Measurements from ENCODE around the gene DBP.

DBP gene

GRCh38 chr19:48609571-48610108 lies 27.5 kb downstream of the DBP start:
- DNase-seq (ENCODE audit: low read depth): no peak

- DNase-seq (ENCODE audit: low read depth): no peak
Measured at GRCh38 chr19:48608798-48609263, 28.3 kb downstream of the DBP start.

DNA sequence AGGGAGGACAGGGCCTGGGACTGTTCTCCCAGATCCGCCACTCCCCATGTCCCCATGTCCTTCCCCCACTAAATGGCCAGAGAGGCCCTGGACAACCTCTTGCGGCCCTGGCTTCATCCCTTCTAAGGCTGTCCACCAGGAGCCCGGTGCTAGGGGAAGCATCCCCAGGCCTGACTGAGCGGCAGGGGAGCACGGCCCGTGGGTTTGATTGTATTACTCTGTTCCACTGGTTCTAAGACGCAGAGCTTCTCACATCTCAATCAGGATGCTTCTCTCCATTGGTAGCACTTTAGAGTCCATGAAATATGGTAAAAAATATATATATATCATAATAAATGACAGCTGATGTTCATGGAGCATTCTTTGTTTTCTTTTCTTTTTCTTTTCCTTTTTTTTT lies 29.8 kb downstream of the DBP start:
- DNase-seq (ENCODE audit: low read depth): no peak

- no peak for DNase-seq (ENCODE audit: low read depth)
Measured at GRCh38 chr19:48606463-48607358, 30.5 kb downstream of the DBP start, which contains the start of gene SPACA4. Gene SPACA4 (plus strand): TSS chr19:48606742. CDS start chr19:48606979, 237 bp downstream.

DNA sequence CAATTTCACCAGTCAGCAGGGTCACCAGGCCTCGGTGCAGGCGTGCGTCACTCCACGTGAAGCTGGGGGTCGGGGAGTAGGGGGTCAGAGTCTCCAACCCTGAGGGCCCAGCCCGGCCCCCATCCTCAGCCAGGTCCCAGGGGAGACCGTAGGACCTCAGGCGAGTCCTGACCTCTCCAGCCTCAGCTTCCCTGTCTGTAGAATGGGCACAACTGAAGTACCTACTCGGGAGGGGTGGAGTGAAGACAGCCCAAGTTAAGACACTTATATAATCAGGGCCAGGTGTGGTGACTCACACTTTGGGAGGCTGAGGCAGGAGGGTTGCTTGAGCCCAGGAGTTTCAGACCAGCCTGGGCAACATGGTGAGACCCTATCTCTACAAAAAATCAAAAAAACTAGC lies 33.3 kb downstream of the DBP start:
- no peak for DNase-seq (ENCODE audit: low read depth)

GRCh38 chr19:48603449-48603848 lies 33.7 kb downstream of the DBP start:
- no peak for DNase-seq (ENCODE audit: low read depth)

DNA sequence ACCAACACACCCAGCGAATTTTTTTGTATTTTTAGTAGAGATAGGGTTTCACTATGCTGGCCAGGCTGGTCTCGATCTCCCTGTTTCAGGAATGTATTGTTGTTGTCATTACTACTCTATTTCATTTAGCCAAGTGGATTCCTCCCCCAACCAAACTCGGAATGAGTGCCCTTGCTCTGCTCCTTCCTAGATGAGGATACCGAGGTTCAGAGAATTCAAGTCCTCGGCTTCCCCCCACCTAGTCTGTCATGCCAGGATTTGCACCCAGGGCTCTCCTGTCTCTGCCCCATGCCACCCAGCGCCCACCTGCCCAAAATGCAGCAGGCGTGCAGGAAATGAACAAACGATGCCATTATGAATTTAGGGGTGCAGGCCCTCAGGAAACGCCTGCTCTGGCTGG lies 34.2 kb downstream of the DBP start:
- DNase-seq (ENCODE audit: low read depth): no peak

GRCh38 chr19:48600679-48601417 lies 36.3 kb downstream of the DBP start:
- DNase-seq (ENCODE audit: low read depth): no peak

DNA sequence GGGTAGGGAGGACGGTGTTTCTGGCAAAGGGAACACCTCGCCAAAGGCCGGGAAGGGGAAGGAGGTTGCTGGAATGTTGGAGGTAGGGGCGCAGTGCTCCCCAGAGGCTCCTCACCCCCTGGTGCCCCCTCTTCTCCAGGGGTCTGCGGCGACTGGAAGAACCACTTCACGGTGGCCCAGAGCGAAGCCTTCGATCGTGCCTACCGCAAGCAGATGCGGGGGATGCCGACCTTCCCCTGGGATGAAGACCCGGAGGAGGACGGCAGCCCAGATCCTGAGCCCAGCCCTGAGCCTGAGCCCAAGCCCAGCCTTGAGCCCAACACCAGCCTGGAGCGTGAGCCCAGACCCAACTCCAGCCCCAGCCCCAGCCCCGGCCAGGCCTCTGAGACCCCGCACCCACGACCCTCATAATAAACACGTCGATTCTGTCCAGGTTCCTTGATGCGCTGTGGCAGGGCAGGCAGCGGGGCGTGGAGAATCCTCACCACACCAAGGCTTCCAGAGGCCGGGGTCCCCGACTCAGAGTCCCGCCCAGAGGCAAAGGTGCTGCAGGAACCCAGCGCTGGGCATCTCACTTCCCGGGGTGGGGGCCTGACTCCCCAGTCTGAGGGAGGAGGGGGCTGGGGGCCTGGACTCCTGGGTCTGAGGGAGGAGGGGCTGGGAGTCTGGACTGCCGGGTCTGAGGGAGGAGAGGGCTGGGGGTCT lies 38.0 kb downstream of the DBP start:
- DNase-seq (ENCODE audit: low read depth): no peak

GRCh38 chr19:48596679-48597465 lies 40.3 kb downstream of the DBP start:
- DNase-seq (ENCODE audit: low read depth): no peak

DNA sequence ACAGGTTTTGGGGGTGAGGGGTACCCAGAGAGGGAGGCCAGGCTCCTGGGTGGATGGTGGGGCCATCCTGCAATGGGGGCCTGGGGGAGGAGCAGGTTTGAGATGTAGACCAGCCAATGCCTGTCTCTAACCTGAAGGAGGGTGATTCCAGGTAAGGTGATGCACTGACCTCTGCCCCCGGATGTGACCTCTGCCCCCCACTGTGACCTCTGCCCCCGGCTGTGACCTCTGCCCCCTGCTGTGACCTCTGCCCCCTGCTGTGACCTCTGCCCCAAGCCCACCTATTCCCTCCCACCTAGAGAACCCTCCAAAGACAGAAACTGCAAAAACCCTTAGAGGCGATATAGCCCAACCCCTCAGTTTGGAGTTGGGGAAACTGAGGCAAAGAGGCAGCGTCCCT lies 40.9 kb downstream of the DBP start:
- DNase-seq (ENCODE audit: low read depth): no peak

- no peak for DNase-seq (ENCODE audit: low read depth)
Measured at GRCh38 chr19:48595833-48596232, 41.3 kb downstream of the DBP start.

DNA sequence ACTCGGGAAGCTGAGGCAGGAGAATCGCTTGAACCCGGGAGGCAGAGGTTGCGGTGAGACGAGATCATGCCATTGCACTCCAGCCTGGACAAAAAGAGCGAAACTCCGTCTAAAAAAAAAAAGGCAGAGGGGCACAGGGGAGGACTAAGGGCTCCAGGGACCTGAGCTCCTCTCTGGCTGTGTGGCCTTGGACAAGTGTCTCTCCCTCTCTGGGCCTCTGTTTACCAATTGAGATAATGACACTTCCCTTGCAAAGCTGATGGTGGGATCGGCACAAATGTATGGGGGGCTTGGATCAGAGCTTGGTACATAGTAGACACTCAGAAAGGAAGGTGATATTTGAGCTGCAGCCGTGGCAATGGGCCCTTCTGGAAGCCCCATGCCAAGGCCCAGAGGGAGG lies 42.0 kb downstream of the DBP start:
- no peak for DNase-seq (ENCODE audit: low read depth)

DNA sequence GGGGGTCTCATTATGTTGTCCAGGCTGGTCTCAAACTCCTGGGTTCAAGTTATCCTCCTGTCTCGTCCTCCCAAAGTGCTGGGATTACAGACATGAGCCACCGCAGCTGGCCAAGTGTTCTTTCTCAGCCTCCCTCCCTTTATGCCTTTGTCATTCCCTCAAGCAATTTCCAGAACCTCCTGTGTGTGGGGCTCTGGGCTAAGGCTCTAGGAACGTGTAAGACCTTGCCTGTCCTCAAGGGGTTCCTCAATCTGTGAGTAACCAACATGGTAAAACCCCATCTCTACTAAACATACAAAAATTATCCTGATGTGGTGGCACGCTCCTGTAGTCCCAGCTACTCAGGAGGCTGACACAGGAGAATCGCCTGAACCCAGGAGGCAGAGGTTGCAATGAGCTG lies 46.2 kb downstream of the DBP start:
- no peak for DNase-seq (ENCODE audit: low read depth)

- peak; percentile 77 for DNase-seq (ENCODE audit: low read depth)
Measured at GRCh38 chr19:48588670-48589401, 48.3 kb downstream of the DBP start.

DNA sequence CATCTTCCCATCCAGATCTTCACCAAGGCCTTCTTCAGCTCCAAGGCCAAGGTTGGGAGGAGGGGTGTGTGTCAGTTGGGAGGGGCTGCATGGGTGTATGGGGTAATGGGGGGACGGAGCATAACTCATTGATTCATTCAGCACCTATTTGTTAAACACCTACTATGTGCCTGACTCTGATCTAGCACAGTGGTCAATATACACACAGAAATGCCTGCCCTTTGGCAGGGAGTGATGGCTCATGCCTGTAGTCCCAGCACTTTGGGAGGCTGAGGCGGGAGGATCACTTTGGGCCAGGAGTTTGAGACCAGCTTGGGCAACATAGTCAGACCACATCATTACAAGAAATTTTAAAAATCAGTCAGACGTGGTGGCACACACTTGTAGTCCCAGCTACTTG lies 49.8 kb downstream of the DBP start:
- DNase-seq (ENCODE audit: low read depth): no peak

- no peak for DNase-seq (ENCODE audit: low read depth)
Measured at GRCh38 chr19:48582168-48582567, 55.0 kb downstream of the DBP start.

Measured in activated T-helper 9 cell treated with anti-CD3 and anti-CD28 coated beads, Interleukin-2, amount 50 U/mL, for 16 hours (primary cell).